ENCODE results near the gene LSAMP.

LSAMP gene

DNA sequence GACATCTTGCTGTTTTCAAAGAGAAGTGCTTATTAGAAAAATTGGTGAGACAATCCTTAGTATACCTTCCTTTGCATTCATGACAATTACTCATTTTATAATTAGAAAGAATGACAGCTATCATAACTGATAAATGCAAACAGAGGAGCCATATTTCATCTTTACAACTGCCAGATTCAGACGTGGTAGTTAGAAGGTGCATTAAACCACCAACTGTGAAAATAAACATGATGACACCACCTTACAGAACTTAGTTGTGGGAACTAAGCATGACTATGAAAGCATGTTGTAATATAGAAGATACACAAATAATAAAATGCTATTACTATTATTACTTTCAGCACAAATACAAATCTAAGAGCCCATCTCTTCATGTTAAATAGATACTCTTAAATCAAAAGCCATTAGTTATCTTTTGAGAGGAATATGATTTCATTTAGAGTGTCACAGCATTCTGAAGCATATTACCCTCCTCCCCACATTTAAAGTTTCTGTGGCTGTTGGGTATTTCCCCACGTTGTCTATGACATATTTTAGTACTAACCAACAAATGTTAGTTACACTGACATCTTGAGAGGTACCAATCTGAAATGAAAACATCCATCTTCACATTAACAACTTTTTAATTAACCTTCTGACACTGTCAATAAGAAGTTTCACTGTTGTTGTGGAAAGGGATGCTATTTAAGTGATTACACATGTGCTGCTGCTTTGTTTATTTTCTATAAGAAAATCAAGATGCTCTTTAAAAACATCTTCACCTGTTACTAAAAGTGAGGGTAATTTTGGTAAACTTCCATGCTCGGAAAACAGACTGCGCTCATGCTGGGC lies 163.8 kb downstream of the LSAMP start:
- DNase-seq = no peak

DNA sequence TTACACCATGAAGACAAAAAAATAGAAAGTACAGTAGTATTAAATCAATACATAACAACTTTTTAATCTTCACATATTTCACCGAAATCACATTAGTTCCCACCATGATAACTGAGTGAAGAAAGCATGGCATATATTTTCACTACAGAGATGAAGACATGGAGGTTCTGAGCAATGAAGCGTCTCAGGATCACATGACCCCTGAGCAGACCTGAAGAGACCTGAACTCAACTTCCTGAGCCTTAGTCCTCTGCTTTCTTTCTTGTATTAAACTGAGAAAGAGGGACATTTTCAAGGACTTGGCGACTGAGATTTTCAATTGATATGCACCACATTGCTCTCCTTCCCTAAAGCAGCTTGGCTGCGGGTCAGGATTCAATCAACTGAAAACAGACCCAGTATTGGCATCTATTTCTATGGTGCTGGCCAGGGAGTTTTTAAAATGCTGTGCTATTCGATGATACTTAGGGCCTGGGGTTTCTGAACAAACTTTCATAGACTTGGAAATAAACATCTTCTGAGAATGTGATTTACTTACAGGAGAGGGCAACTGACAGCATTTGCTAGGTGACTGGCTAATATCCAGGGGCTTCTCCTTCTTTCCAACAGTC lies 165.1 kb downstream of the LSAMP start:
- no peak for DNase-seq

DNA sequence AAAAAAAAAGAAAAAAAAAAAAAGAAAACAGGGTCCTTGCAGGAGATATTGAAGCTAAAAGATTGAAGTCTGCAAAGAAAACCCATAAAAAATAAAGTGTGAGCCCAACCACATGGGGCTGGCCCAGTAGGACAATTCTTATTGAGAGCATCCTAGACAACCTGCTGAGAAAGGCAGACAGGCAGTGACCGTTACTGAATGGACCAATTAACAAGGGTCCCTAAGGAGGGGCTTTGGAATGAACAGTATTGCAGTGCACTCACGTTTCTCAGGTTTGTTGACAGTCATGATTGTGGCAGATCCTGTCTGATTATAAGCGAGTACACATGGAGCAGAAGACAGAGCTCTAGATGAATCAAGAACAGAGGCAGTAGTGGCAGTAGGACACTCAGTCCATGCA lies 168.6 kb downstream of the LSAMP start:
- DNase-seq = no peak

DNA sequence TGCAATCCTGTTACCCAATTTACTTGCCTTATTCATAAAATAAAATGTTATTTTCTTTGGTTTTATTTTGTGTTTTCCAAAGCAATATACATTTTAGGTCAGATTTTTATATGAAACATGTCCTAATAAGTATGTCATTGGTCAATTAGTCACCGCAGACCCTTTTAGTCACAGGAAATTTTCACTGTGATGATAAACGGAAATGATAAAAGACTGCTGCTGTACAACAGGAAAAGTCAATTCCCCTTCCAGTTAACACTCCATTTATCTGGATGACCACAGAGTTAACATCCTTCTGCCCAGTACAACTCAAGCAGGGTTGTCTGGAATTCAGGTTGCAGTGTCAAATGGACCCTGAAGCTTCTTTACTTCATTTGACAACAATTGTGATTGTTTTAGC lies 175.2 kb downstream of the LSAMP start:
- DNase-seq = no peak

DNA sequence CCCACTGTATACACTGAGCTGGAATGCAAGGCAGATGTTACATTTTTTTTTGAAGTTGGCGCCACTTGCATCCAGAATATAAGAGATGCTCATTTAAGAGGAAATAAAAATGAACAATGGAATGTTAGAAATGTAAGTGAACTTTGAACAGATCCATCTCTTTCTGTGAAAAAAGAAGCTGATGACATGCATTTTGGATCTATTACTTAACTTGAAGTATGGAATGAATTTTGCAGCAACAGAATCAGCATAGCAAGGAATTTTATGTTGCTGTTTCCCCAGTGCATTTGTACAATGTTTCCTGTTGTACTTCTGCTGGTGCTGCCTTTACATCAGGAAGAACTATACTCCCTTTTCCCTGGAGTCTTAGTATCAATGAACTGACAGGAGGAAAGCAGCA lies 178.2 kb downstream of the LSAMP start:
- no peak for DNase-seq

DNA sequence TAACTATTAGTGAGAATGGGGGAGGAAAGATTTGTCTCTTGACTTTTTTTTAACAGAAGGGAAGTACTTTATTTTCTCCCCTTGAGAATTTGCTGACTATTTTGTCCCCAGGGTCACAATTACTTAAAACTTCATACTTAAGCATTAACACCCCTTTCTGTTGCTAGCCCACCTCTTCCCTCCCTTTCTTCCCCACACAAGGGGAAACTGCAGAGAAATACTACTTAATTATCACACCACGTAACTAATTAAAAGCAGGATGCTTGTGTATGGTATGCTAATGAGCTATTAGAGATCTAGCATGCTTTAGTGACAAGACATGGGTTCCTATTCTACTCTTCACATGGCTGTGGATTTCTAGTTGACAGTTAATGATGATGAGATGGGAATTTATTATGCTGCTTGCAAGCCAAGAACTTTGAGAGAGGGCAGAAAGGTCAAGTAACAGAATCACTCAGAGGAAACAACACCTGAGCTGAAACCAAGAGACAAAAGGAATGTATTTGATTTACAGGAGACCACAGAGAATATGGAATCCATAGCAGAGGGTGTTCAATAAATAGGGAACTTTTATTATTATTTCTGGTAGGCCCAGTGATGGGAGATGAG lies 179.2 kb downstream of the LSAMP start:
- DNase-seq = no peak

DNA sequence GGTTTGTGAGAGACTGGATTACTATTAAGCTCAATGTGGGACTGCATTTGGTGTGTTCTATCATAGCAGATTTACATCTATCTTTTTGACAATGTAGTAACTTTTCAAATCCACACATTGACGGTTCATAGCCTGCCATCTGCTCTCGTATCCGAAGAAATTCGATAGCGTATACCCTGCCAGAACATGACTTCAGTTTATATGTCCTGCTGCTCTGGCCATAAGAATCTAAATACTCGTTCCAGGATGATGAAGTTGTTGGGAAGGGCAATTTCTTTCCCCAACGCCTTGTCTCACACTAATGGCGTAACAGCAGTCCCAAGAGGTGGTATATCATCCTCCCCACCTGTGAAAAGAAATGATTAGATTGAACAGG lies 180.0 kb downstream of the LSAMP start:
- no peak for DNase-seq

DNA sequence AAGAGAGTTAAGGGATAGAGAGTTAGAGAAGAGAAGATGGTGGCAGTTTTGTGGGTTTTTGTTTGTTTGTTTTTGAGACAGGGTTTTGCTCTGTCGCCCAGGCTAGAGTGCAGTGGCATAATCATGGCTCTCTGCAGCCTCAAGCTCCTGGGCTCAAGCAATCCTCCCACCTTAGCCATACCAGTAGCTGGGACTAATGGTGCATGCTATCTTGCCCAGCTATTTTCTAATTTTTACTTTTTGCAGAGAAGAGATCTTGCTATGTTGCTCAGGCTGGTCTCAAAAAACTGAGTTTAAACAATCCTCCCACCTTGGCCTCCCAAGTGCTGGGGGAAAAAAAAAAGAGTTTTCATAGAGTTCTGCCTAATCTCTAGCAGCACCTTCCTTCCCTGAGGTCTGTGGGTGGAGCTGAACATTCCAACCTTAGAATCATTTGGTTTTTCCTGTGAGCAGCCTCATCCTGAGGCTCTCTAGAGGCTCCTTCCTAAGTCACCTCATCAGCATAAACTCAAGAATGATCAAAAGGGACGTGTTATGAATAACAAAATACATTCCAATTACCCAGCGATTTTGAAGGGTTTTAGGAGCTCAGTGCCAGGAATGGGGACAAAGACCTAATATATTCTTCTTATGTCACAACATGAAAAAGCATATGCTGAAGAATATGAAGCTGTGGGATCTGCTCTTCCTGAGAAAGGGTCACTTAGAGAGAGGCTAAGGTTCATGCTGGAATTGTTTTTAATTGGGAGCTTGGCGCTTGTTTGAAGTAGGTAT lies 180.6 kb downstream of the LSAMP start:
- no peak for DNase-seq

DNA sequence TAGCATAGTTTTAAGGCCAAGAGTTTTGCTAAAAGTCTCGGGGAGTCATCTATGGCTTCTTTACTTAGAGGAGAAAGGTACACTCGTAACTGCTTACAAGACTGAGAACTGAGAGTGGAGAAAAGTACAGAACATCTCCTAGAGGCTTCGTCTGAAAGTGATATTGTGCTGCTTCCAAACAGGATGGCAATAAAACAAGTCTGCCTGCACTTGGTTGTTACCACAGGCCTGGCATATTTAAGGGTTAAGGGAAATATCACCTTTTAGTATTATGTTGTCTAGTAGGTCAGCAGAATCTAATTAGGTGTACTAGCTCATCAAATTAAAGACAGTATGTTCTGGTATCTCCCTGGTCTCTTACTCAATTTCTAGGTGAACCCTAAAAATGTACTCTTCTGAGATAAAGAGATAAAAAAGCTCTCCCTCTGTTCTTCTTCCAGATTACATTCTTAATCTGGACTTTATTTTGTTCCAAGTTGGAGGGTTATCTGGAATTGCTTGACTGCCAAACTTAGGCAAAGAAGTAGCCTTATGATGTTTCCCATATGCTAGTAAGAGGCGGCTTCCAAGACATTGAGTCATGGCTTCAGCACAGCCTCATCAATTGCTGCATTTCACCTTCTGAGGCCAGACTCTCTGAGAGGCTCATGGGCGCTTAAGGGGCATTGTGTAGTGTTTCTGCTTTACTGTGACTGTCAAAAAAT lies 181.3 kb downstream of the LSAMP start:
- no peak for DNase-seq

DNA sequence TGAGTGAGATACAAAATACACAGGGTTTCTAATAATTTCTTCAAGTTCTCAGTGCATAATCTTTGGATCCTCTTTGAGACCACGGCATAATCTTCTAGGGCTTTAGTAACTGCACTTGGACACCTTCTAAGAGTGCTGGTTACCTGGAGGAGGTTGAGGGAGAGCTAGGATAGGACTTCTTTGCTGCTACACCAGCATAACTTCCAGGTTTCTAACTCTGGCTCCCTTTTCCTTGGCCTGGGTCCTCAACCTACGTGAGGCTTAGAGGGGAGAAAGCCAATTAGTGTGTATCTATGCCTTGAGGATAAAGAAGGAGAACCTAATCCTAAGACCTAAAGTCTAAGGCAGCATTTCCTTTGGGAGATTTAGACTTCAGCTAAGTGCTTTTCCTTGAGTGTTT lies 184.8 kb downstream of the LSAMP start:
- DNase-seq = no peak

DNA sequence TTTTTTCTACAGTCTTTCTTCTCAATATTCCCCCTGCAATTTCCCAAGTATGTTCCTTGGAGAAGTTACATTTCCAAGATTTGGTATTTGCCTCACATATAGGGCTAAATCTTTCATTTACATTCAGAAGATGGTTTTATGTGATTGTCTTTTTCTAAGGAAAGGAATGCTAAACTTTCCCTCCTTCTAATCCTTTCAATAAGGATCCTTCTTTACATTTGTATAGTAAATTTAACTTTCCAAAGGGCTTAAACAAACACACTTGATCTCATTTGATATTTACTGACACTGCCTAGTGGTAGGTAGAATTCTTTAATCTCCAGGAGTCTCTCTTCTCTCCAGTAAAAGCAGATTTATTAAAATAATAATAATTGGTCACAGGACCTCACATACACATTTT lies 185.3 kb downstream of the LSAMP start:
- DNase-seq = no peak

DNA sequence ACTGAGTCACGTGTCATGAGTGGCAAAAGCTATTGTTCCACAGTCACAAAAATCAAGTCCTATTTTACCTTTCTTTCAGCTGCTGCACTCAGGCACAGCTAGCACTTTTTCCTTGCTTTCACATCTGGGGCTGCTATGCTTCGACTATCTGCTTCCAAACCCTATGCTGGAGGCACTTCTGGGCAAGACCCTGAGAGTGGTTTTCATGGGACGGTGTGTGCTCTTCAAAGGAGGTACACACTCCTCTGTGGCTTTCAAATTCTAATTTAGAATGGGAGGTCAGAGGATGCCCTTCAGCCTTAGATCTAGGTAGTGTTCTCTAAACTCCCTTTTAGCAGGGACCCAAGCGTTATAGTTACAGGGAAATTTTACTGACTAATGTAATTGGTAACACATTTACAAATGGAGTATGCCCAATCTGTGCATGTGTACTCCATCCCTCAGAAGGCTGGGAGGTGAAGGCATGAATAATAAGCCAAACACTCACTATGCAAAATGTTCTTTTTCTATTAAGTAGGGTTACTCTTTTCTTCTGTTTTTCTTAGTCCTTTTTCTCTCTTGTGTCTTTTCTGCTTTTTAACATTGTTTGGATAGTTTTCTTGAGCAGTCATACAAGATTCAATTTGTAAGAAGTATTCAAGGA lies 188.3 kb downstream of the LSAMP start:
- DNase-seq = no peak

DNA sequence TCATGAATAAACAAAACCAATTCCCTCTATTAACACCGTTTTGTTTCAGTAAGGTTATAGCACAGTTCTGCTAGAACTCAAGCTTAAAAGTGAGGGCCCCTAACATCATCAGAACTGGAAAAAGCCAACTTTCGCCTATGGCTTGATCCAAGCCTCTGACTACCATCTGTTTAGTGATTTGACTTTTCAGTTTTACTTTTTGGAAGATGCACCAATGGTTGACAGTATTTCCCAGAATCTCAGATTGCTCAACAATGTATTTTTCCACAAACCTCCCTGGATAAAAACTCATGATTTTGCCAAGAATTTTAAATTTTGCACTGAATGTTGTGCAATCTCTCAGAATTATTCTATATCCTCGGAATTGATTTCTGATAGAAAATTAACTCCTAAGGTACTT lies 190.7 kb downstream of the LSAMP start:
- no peak for DNase-seq

DNA sequence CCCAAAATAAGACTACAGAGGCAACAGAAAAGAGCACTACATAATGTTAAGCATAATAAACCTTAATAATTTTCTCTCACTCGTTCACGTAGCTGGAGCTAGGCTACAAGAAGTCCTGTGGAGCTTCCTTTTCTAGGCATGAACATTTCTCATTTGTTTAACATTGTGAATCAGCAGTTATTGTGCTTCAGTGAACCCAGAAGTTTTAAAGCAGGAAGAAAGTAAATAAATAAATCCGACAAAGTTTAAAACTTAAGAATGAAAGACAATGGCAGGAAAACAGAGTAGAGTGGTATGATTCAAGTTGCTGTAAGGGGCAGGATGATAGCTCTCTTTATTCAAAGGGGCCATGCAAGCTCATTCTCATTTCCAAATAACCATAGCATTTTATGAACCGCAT lies 191.8 kb downstream of the LSAMP start:
- no peak for DNase-seq

DNA sequence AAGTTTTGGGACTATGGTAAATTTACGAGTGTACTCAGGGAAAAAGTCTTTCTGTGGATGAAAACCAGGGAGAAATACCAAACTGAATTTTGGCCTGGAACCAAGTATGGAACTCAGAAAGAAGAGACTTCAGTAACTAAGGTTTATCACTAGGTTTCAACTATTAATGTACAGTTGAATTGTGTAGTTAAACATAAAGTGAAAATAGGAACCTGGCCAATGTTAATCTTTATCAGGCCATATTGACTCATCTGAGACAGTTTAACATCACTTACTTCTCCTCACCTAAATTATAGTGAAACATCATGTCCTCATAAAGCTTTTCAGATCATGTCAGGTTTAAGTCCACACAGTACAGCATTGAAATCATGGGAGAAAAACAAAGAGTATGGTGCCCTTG lies 197.7 kb downstream of the LSAMP start:
- DNase-seq = no peak

DNA sequence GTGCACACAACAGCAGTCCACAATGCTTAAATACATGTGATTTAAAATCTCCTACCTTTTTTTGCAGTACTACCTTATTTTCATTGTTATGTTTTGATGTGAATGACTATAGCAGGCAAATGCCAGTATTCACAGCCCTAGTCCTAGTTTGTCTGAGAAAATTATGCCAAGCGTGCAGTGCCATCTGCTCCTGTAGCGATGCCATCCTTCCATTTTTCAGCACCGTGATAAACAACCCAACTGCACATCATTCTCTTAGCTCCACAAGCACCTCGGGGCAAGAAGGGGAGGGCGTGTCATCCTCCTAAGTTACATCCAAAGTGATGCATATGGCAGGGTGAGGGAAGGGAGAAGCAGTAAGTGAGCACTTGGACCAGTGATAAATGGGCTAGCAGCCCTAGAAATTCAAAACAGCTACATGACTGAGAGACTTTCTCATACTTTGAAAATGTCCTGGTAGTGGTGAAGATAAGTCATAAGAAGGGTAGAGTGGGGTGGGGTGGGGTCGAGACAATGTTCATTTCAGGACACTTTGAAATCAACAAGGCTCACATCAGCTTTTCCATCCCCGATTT lies 198.8 kb downstream of the LSAMP start:
- DNase-seq = no peak

DNA sequence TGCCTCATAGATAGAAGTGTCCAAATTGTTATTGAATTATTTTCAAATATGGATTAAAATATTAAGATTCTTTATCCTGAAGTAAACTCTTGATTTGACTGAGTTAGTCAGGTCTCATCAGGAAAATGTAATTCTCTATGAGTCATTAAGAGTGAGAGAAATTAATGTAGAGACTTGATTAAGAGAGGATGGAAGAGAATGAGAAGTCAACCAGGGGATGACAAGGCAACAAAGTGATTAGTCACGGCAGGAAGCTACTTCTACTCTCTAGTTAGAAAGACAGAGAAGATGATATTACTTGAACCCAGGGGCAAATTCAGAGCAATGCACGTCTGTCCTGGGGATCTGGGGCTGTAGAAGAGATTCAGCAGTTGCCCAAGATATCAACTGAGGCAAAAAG lies 202.5 kb downstream of the LSAMP start:
- DNase-seq = no peak

DNA sequence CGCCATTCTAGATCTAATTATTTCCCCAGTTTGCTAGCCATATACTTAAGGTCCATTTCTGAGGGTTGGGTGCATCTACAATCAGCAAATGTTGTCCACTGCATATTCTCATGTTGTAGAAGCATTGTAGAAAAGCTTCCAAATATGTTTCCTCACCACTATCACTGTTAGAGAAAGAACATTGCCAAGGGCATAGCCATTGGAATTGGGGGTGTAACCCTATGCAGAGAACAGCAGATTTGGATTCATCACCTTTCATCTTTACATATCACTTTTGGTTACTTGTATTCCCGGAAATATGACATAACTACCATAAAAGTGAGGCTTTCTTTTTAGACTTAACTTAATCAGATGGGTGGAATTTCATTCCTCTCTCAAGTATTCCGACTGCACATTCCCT lies 203.6 kb downstream of the LSAMP start:
- DNase-seq = no peak

DNA sequence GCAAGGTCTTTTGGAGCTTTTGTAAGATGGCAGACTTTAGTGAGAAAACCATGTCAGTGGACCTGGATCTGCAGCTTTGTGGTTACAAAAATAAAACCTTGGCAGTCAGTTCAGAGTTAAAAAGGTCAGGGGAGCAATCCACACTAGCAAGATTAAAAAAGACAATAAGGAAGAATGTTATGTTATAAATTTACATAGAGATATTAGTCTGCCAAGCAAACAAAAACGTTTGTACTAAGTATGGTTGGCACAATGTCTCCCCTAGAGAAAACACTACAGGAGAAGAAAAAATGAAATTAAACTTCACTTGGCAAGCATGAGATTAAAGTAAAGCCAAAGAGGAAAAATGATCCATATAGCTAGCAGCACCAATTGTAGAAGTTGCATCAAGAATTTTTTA lies 205.0 kb downstream of the LSAMP start:
- no peak for DNase-seq

DNA sequence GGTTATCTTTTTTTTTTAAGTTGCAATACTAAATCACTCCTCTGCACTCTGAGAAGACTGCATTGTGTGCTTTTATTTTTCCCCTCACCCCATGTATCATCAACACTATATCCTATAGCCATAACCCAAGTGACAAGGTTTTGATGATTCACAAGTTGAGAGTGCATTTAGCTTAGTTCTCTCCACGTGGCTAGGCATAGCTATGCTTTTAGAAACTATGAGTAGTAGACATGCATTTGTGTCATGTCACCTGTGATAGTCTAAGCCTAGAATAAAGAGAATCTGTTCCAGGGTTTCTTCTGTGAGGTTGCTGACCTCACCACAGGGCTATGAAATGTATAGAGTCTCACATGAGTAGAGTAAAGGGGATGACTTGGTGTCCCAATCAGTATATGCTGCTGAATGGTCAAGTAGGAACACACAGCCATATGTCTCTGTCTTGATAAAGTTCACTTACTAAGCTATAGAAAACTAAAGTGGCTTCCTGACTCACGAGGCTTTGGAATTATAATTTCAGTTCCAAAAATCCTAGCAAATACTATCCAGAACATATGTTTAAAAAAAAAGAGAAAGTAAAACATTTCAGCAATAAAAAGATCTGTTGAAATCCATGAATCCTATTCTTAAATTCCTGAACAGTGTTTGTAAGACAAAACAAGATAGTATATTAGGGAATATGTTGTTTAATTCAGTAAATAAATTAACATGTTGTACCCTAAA lies 206.3 kb downstream of the LSAMP start:
- no peak for DNase-seq

DNA sequence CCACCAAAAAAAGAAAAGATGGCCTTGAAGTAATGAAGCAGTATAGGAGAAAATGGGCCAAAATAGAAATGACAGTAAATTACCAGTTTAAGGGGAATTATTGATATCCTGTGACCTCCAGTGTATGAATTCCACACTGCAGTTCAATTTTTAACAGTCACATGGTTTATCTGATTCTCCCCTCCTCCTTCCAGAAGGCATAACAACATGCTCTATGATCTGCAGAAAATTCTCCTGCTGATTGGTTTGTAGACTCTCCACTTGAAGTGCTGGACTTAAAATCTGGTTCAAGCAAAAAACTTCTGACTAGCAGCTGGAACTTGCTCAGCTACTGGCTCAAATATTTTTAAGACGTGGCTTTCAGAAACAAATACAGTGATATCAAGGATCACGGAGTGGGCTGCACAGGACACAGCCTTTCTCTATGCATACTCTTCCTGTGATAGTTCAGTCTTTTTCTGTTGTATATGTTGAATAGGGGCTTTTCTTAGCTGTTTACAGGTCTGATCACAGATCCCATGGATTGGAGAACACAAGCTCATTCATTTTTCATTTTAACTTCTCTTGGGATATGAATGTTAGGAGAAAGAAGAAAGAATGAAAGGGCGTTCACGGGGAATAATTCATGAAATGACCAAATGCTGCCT lies 211.5 kb downstream of the LSAMP start:
- no peak for DNase-seq

Data from CD4-positive, alpha-beta T cell treated with Interleukin-6 for 4 hours (primary cell).